TTC549 (cell line): Measurements from ENCODE around the gene DAW1.
A peak's percentile ranks its signal among the peaks of the same experiment; 100 is the strongest.
"Not testable (repeated sequence)": the region's sequence is repeated elsewhere in the genome, so short reads cannot be mapped to it uniquely, and the experiment has no call there.

Experiments used
- FAIRE-seq: peaks from 2 replicates; lab custom pipeline; 2012; peaks lifted over from hg19 to GRCh38; lab: Jason Lieb, UNC

The DAW1 gene

GRCh38 chr2:227914362-227914761 lies 42.9 kb downstream of the DAW1 start:
- FAIRE-seq = no peak

DNA sequence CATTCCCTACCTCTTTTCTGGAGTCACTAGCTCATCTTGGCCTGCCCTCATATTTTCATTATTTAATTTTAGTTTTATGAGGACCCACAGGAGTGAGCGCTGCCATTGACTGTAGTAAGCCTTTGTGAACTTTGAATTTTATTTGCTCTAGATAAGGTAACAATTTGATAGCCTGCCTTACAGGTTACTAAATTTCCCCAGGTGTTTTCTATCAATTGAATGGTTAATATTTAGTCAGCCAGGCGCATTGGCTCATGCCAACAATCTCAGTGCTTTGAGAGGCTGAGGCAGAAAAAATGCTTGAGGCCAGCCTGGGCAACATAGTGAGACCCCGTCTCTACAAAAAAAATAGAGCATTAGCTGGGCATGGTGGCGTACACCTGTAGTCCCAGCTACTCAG lies 50.2 kb downstream of the DAW1 start:
- FAIRE-seq = no peak

DNA sequence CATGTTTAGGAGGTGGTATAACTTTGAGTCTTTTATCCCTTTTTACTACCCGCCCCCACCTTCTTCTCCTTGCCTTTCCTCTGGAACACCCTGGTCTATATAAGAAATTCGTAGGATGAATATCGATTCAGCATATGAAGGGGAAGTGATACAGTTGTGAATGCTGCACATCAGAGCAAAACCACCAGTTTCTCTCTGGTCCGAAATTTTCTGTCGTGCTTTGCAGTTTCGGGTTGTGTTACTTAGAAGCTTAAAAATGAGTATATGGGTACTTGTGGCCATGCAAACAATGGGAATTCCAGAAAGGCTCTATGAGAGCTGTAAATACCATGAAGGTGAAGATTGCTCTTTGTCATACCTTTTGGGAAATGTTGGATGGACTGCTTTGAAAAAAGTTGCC lies 60.6 kb downstream of the DAW1 start:
- FAIRE-seq = no peak

- FAIRE-seq = no peak
Measured at GRCh38 chr2:227932403-227932802, 61.0 kb downstream of the DAW1 start.

- no peak for FAIRE-seq
Measured at GRCh38 chr2:227933884-227934283, 62.5 kb downstream of the DAW1 start.

DNA sequence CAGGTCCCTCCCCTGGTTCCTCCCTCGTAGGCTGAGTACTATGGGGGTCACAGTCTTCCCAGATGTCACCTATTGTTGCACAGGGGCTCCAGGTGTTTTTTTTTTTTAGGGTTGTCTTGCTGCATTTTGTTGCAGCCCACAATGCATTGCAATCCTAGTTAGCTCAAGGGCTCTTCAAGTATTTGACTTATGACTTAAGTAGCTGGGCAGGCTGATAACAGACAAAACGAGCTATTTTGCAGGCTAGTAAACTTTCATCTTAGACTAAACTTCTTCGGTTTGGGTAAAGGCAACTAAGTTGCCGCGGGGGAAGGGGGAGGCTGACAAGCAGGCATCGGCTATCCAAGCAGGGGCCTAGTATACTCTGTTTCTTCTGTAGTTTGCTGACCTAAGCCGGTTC lies 64.8 kb downstream of the DAW1 start:
- FAIRE-seq = not testable (repeated sequence)

DNA sequence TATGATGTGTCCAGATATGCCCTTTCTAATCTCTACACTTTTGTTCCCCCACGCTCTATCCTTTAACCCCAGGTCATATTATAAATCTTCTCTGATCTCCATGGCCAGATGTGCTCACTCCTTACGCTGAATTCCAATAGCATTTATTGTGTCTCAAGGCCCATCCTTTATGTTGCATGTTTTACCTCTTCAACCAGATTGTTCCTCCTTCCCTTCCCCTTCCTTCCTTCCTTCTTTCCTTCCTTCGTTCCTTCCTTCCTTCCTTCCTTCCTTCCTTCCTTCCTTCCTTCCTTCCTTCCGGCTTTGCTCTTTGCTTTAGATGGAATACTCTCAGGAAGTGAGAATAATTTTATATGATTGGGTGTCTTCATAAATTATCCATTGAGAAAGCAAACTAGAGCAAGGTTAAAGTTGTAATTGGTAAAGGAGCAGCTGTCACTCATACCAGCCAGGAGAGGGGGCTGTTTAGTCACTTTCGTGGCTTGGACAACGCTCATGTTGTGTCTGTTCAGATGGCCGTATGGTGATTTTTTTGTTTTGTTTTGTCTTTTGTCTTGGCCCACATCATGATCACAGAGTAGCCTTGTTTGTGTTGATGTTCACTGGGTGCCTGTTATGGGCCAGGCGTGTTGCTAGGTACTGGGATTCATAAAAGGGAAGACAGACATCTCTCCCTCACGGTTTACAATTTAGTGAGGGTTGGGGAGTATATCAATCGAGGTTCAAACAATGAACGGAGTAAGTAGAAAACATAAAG lies 68.0 kb downstream of the DAW1 start:
- peak; percentile 47 for FAIRE-seq

- no peak for FAIRE-seq
Measured at GRCh38 chr2:227942021-227942420, 70.6 kb downstream of the DAW1 start.

- no peak for FAIRE-seq
Measured at GRCh38 chr2:227942965-227943364, 71.5 kb downstream of the DAW1 start.

- FAIRE-seq = no peak
Measured at GRCh38 chr2:227960317-227960716, 88.9 kb downstream of the DAW1 start.

DNA sequence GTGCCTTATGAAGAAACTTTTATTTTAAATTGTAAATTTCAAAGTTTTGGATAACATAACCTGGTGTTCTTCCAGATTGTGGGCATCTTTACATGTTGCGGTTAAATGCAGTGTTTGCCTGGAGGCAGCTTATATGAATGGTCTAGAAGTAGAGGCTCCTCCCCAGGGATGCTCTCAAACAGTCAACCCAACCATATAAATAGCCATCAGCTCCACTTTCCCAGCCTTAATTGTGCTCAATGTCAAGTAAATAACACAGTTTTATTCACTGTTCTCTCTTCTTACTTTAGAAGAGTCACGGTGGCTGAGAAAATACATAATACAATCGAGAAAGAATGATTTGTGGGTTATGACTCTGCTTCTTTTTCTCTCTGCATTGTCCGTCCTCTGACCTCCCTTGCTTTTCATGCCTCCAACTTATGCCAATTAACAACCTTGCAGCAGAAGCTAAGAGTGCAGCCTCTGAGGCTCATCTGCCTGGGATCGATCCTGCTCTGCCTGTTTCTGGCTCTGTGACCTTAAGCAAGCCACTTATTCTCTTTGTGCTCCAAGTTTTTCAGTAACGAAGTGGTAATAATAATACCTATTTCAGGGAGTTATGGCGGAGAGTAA lies 100.3 kb downstream of the DAW1 start:
- no peak for FAIRE-seq

DNA sequence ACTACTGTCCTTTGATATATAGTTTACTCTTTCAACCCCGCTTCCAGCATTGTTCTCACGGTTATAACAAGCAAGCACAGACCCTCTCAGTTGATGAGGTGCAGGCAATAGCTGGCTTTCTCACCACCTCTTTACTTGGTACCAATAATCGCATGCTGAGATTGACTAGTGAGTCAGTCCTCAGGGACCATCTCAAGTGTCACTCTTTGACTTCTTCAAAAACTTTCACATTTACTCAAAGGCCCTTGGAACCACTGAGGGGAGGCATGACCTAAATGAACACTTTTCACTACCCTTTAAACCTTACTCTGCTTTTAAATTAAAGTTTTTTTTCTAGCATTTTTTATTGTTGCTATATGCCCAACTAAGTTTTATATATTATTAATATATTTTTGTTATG lies 101.8 kb downstream of the DAW1 start:
- no peak for FAIRE-seq
